Spleen (tissue), 11 donors: ENCODE measurements around the gene KCNQ1. TPM values are rescaled to one million over a fixed set of nuclear protein-coding genes. Genes with fewer than 3 reads are reported as not detected.

ENCODE experiments used
- DNase-seq: peaks from one replicate; pipeline ENCODE4 v3.0.0-alpha.2; 2020
- H3K27ac ChIP-seq, 8 donors: fragments of 200-600 bp; sonication (generic) in 7 of 8; 1 replicate in 4 of 8; 2 replicates in 4 of 8; pipeline versions ENCODE4 v1.5.0 to v1.8.0; 2016 to 2021; ENCODE audit warnings: inconsistent platforms in 4 of 8, mild to moderate bottlenecking in 4 of 8, moderate library complexity in 1 of 8
- H3K27me3 ChIP-seq, 7 donors: fragments of 200-600 bp; sonication (generic) in 6 of 7; replicated peaks in 1 of 7; 1 replicate in 4 of 7; 2 replicates in 3 of 7; pipeline versions ENCODE4 v1.5.0 to v1.8.0; 2016 to 2021; ENCODE audit warnings: inconsistent platforms in 3 of 7, mild to moderate bottlenecking in 1 of 7
- H3K36me3 ChIP-seq, 6 donors: fragments of 200-600 bp; sonication (generic) in 5 of 6; 1 replicate in 4 of 6; 2 replicates in 2 of 6; pipeline versions ENCODE4 v1.5.0 to v1.8.0; 2016 to 2021; ENCODE audit warnings: inconsistent platforms in 2 of 6
- H3K4me1 ChIP-seq, 6 donors: fragments of 200-600 bp; sonication (generic) in 5 of 6; 1 replicate in 3 of 6; 2 replicates in 3 of 6; pipeline versions ENCODE4 v1.5.0 to v1.8.0; 2016 to 2021; ENCODE audit warnings: inconsistent platforms in 3 of 6
- H3K4me3 ChIP-seq, 8 donors: fragments of 200-600 bp; sonication (generic) in 7 of 8; 1 replicate in 4 of 8; 2 replicates in 4 of 8; pipeline versions ENCODE4 v1.5.0 to v1.8.0; 2016 to 2021; ENCODE audit warnings: inconsistent platforms in 4 of 8, mild to moderate bottlenecking in 4 of 8, moderate library complexity in 2 of 8
- H3K9me3 ChIP-seq, 8 donors: fragments of 200-600 bp; sonication (generic) in 7 of 8; 1 replicate in 4 of 8; 2 replicates in 4 of 8; pipeline versions ENCODE4 v1.5.0 to v1.8.0; 2016 to 2021; ENCODE audit warnings: inconsistent platforms in 4 of 8
- CTCF ChIP-seq, 11 experiments: fragments of 200-600 bp in 7 of 11; fragments of 450-650 bp in 4 of 11; sonication (generic) in 4 of 11; IDR thresholded peaks in 8 of 11; conservative IDR thresholded peaks in 3 of 11; 1 replicate in 7 of 11; 2 replicates in 4 of 11; pipeline versions ENCODE4 v1.4.0 to v1.8.0; 2016 to 2021; ENCODE audit warnings: antibody characterized with exemption in 11 of 11, inconsistent platforms in 4 of 11, mild to moderate bottlenecking in 1 of 11
- POLR2A ChIP-seq, 3 donors: fragments of 450-650 bp; IDR thresholded peaks; one replicate each; pipeline ENCODE4 v1.5.1; 2017; ENCODE audit warnings: antibody characterized with exemption in 3 of 3, mild to moderate bottlenecking in 1 of 3
- POLR2AphosphoS5 ChIP-seq, 3 donors: sonication (generic); formaldehyde crosslinking; IDR thresholded peaks; one replicate each; pipeline ENCODE4 v1.5.1; 2017; ENCODE audit warnings: antibody characterized with exemption in 3 of 3
- WGBS, 5 donors: extraction: QIAGEN DNeasy Blood & Tissue Kit in 3 of 5; methylation state at CpG; one replicate each; pipeline versions ENCODE4 v1.1.5 to v1.1.7; 2013 to 2018; 5-methylcytosine and 5-hydroxymethylcytosine counted together
- intact Hi-C: fragments of 100-400 bp; cut with DNase I; formaldehyde crosslinking; loops from one replicate; pipeline ENCODE4 v1.15.0; 2023; ENCODE audit warnings: low total_unique reads
- polyA plus RNA-seq, 3 donors: library from polyadenylated mRNA; stranded (reverse); fragments of 200-250 nt; gene quantifications; one replicate each; pipeline ENCODE4 v1.2.1, GENCODE V29; 2013
- total RNA-seq, 7 donors: library from RNA; depleted of rRNA in 3 of 7; stranded (reverse); fragments of >200 nt in 3 of 7; fragmentation: NEBNext Ultra II Directional in 4 of 7; extraction: Animal tissue kit (Norgen Biotek cat#: 25700) in 4 of 7; gene quantifications; one replicate each; pipeline versions ENCODE4 v1.1.0 to v1.2.1, GENCODE V29; 2016 to 2021
- donor health status: healthy with polysubstance abuse.
- donor health status: DM: no; HTN: no; CAD: no; lungs with moderate emphysema.
- donor health status: DM: no; HTN: no; CAD: no.
- donor health status: Bipolar disorder and iron deficiency.
- donor health status: healthy.
- donor health status: DM: no; HTN: no; CAD: no.
- donor health status: DM: yes; HTN: yes; CAD: no.

Gene KCNQ1
- total and polyA plus RNA-seq, 10 donors = 3.3 to 21.6 (median 13.5) TPM

GRCh38 chr11:2590965-2591754, 146.4 kb downstream of the KCNQ1 start:
- no peak for TF ChIP-seq POLR2AphosphoS5 (IDR thresholded peaks at IDR 0.05)
- TF ChIP-seq POLR2A (IDR thresholded peaks at IDR 0.05) = no peak
- no peak for TF ChIP-seq CTCF (IDR thresholded peaks at IDR 0.05 in 8 of 11, conservative IDR thresholded peaks at IDR 0.05 in 3 of 11)
- 84 to 93% (median 91%) methylated on average over 18 to 28 of the region's 28 CpGs for WGBS, 5 donors
- DNase-seq = no peak
- intact Hi-C loops = no loop called here
- H3K27ac ChIP-seq = no peak overlapping the region
- no peaks in the 10 kb centered on the region for H3K27me3 ChIP-seq
- no peaks in the 10 kb centered on the region for H3K4me1 ChIP-seq
- H3K4me3 ChIP-seq = no peak overlapping the region
- H3K9me3 ChIP-seq = peaks cover 0 to 14% (median 0%) of the 10 kb centered on the region in 8 donors
- H3K36me3 ChIP-seq = peaks cover 0 to 77% (median 0%) of the 10 kb centered on the region in 6 donors

DNA sequence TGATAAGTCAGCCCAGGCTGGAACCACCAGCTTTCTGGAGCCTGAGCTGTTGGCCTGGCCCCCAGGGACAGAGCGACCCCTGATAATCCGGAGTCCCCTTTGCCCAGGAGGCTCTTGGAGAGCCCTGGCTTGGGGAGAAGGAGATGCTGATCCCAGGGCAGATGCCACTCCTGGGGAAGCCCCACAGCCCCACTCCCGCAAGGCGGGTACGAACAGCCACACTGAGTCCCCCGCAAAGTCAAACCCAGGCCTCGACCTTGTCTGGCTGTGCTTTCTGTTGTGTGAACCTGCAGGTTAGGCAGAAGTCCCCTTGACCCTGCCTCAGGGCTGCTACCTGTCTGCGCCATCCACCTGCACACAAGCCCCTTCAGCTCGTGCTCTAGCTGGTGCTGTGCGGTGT, 147.0 kb downstream of the KCNQ1 start:
- H3K9me3 ChIP-seq = peaks cover 0 to 21% (median under 1%) of the 10 kb centered on the region in 8 donors
- intact Hi-C loops = no loop called here
- WGBS, 5 donors = 69 to 95% (median 93%) methylated on average over 3 to 10 of the region's 10 CpGs
- no peaks in the 10 kb centered on the region for H3K27me3 ChIP-seq
- H3K4me1 ChIP-seq = no peaks in the 10 kb centered on the region
- H3K4me3 ChIP-seq = no peak overlapping the region
- DNase-seq = no peak
- no peak overlapping the region for H3K27ac ChIP-seq
- H3K36me3 ChIP-seq = peaks cover 0 to 80% (median 0%) of the 10 kb centered on the region in 6 donors
- TF ChIP-seq POLR2A (IDR thresholded peaks at IDR 0.05) (no peak), POLR2AphosphoS5 (IDR thresholded peaks at IDR 0.05) (no peak), CTCF (IDR thresholded peaks at IDR 0.05 in 8 of 11, conservative IDR thresholded peaks at IDR 0.05 in 3 of 11) (no peak)

GRCh38 chr11:2592559-2593392, 148.0 kb downstream of the KCNQ1 start:
- Histone ChIP-seq H3K9me3 (peaks cover 0 to 31% (median 10%) of the 10 kb centered on the region in 8 donors), H3K27me3 (no peaks in the 10 kb centered on the region), H3K36me3 (peaks cover 0 to 70% (median 0%) of the 10 kb centered on the region in 6 donors), H3K4me1 (no peaks in the 10 kb centered on the region), H3K27ac (no peak overlapping the region), H3K4me3 (no peak overlapping the region)
- WGBS, 5 donors = 89 to 95% (median 94%) methylated on average over 15 to 16 of the region's 16 CpGs
- no peak for TF ChIP-seq CTCF (IDR thresholded peaks at IDR 0.05 in 8 of 11, conservative IDR thresholded peaks at IDR 0.05 in 3 of 11)
- peak; percentile 71 for DNase-seq
- intact Hi-C loops = no loop called here
